Measurements from ENCODE around the gene RAB6B. TPM values are rescaled to one million over a fixed set of nuclear protein-coding genes. Genes with fewer than 3 reads are reported as not detected.

Gene RAB6B
- total RNA-seq, 1 experiment from 2014 or later, result 0.52 TPM

DNA sequence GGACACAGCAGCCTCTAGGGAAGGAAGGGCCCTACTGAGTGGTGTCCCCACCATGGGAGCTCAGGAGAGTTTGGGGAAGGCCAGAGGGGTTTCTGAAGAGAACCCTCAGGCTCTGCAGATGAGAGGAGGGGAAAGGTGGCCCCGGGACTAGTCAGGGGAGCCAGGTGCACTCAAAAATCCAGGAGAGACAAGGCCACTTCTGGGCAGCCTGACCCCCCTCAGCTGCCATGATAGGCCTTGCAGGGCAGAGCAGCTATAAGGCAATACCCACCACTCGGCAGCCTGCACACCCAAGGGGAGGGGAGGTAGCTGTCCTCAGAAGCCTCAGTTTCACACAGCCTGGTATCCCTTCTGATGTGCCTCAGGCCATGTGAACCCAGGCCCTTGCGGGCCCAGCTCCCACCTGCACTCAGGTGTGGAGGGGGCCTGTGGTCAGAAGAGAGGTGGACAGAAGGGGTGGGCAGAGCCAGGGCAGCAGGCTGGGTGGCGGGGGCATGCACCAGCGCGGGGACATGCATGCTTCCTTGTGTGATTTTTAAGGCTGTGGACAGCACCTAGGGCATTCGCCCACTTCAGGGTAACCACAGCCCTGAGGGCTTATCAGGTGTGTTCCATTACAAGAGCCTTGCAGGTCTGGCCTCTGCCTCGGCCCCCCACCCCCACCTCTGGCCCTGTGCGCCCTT, 55.5 kb downstream of the RAB6B start:
- CTCF ChIA-PET, result no interaction called here
- TF ChIP-seq, protein P1, sequence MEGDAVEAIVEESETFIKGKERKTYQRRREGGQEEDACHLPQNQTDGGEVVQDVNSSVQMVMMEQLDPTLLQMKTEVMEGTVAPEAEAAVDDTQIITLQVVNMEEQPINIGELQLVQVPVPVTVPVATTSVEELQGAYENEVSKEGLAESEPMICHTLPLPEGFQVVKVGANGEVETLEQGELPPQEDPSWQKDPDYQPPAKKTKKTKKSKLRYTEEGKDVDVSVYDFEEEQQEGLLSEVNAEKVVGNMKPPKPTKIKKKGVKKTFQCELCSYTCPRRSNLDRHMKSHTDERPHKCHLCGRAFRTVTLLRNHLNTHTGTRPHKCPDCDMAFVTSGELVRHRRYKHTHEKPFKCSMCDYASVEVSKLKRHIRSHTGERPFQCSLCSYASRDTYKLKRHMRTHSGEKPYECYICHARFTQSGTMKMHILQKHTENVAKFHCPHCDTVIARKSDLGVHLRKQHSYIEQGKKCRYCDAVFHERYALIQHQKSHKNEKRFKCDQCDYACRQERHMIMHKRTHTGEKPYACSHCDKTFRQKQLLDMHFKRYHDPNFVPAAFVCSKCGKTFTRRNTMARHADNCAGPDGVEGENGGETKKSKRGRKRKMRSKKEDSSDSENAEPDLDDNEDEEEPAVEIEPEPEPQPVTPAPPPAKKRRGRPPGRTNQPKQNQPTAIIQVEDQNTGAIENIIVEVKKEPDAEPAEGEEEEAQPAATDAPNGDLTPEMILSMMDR (conservative IDR thresholded peaks at IDR 0.05), result no peak
- TF ChIP-seq EZH2 (IDR thresholded peaks at IDR 0.05; ENCODE audit: low read depth), result no peak
- H3K27ac ChIP-seq, result no peak overlapping the region
- no TSS peak for BruUV-seq (replicated peaks)
- intact Hi-C loops (cut with micrococcal nuclease; ENCODE audit: unreplicated experiment), result no loop called here
- no peaks in the 10 kb centered on the region for H4K20me1 ChIP-seq (ENCODE audit: insufficient read depth)
- no peak overlapping the region for H3K4me3 ChIP-seq
- H3K4me2 ChIP-seq, result no peak overlapping the region
- H3K36me3 ChIP-seq (ENCODE audit: low read depth), result no peaks in the 10 kb centered on the region
- no peaks in the 10 kb centered on the region for H3K9me2 ChIP-seq (ENCODE audit: insufficient read depth)
- H3K79me2 ChIP-seq (ENCODE audit: low read depth), result no peaks in the 10 kb centered on the region
- H3K9me3 ChIP-seq (ENCODE audit: insufficient read depth, low read depth), result no peaks in the 10 kb centered on the region
- no peak overlapping the region for H2AFZ ChIP-seq
- POLR2A ChIA-PET (ENCODE audit: unreplicated experiment), result no interaction called here
- no peaks in the 10 kb centered on the region for H3F3A ChIP-seq (ENCODE audit: insufficient read depth, low read depth)
- no peaks in the 10 kb centered on the region for H3K4me1 ChIP-seq (replicated peaks; ENCODE audit: insufficient read depth)
- H3K27me3 ChIP-seq (ENCODE audit: insufficient read depth, low read depth), result peaks cover 27% of the 10 kb centered on the region
- DNase-seq, result no peak

DNA sequence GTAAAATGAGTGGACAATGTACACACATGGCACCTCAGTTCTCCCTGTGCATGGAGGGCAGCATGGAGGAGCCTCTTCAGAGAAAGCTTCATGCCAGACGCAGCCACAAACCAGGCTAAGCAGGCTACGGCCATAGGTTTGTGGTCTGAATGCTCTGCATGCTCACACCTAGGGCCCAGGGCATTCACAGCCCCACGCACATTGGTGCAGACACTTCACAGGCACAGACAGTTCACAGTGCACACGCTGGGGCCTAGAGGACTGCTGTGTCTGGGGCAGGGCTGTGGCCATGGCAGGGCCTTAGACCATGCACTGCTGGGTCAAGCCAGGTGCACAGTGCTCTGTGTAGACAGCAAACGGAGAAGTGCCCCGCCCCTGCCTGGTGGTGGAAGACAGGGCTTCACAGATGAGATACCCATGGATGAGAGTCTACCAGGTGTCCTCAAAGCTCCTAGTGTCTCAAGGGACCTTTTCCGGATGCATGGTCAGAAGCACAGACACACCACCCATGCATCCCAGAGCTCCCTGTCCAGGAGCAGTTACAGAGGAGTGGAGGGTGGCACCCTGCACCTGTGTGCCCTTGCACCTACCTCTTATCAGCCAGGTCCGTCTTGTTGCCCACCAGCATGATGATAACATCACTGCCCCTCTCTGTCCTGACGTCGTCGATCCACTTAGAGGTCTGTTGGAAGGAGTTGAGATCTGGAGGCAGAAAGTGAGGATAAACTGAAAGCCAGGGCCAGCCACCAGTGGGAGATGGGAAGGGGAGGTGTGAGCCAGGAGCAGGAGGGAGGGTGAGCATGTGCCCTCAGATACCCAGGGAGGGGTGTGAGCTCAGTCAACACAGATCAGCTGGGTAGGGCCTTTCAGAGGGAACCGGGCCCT, 56.5 kb downstream of the RAB6B start:
- no TSS peak for BruUV-seq (replicated peaks)
- Histone ChIP-seq H3K4me1 (replicated peaks; ENCODE audit: insufficient read depth) (no peaks in the 10 kb centered on the region), H3K27ac (no peak overlapping the region), H3K27me3 (ENCODE audit: insufficient read depth, low read depth) (peaks cover 22% of the 10 kb centered on the region), H2AFZ (no peak overlapping the region), H3F3A (ENCODE audit: insufficient read depth, low read depth) (no peaks in the 10 kb centered on the region), H3K4me3 (no peak overlapping the region), H3K4me2 (no peak overlapping the region), H3K9me2 (ENCODE audit: insufficient read depth) (no peaks in the 10 kb centered on the region), H4K20me1 (ENCODE audit: insufficient read depth) (no peaks in the 10 kb centered on the region), H3K79me2 (ENCODE audit: low read depth) (no peaks in the 10 kb centered on the region), H3K9me3 (ENCODE audit: insufficient read depth, low read depth) (no peaks in the 10 kb centered on the region), H3K36me3 (ENCODE audit: low read depth) (no peaks in the 10 kb centered on the region)
- ChIA-PET CTCF (no interaction called here), POLR2A (ENCODE audit: unreplicated experiment) (no interaction called here)
- intact Hi-C loops (cut with micrococcal nuclease; ENCODE audit: unreplicated experiment), result no loop called here
- TF ChIP-seq, protein P1 (conservative IDR thresholded peaks at IDR 0.05), result no peak
- TF ChIP-seq EZH2 (IDR thresholded peaks at IDR 0.05; ENCODE audit: low read depth), result no peak
- no peak for DNase-seq

DNA sequence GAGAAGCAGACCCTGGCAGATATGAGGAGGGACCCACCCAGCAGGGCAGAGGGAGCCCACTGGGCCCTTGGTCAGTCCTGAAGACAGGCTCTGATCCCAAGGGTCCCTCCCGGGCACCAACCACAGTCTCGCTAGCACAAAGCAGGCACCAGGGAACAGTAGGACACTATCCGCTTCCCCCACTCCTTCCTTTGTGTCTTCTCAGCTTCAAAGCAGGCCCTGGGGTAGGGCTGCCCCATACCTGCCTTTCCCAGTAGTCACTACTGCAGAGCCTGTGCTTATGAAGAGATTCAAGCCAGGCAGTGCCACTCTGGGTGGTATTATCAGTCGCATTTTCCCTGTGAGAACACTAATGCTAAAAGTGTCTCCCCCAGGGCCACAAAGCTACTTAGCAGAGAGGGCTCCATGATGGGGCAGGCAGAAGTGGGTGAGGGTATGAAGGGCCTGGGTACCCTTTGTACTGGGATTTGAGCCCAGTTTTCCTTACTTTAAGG, 57.3 kb downstream of the RAB6B start:
- Histone ChIP-seq H3K9me3 (ENCODE audit: insufficient read depth, low read depth) (no peaks in the 10 kb centered on the region), H2AFZ (no peak overlapping the region), H3K27ac (no peak overlapping the region), H3K36me3 (ENCODE audit: low read depth) (no peaks in the 10 kb centered on the region), H3K9me2 (ENCODE audit: insufficient read depth) (no peaks in the 10 kb centered on the region), H3K27me3 (ENCODE audit: insufficient read depth, low read depth) (peaks cover 16% of the 10 kb centered on the region), H3F3A (ENCODE audit: insufficient read depth, low read depth) (no peaks in the 10 kb centered on the region), H3K4me3 (no peak overlapping the region), H4K20me1 (ENCODE audit: insufficient read depth) (no peaks in the 10 kb centered on the region), H3K4me1 (replicated peaks; ENCODE audit: insufficient read depth) (no peaks in the 10 kb centered on the region), H3K79me2 (ENCODE audit: low read depth) (no peaks in the 10 kb centered on the region), H3K4me2 (no peak overlapping the region)
- TF ChIP-seq, protein P1 (conservative IDR thresholded peaks at IDR 0.05), result no peak
- TF ChIP-seq EZH2 (IDR thresholded peaks at IDR 0.05; ENCODE audit: low read depth), result no peak
- ChIA-PET CTCF (no interaction called here), POLR2A (ENCODE audit: unreplicated experiment) (no interaction called here)
- no peak for DNase-seq
- BruUV-seq (replicated peaks), result no TSS peak
- intact Hi-C loops (cut with micrococcal nuclease; ENCODE audit: unreplicated experiment), result no loop called here

All from PC-9 (cell line).